HG03039 (cell line): Measurements from ENCODE around the gene HSP90AA1.
"Not testable (repeated sequence)": the region's sequence is repeated elsewhere in the genome, so short reads cannot be mapped to it uniquely, and the experiment has no call there.

ENCODE experiments used
- ATAC-seq: cut with Tn5 transposase; IDR thresholded peaks from one replicate; pipeline ENCODE4 v1.9.1; 2021; ENCODE audit warnings: mild to moderate bottlenecking, moderate library complexity; ENCODE audit not compliant: unreplicated experiment

Gene HSP90AA1

GRCh38 chr14:102074415-102074964, 12.4 kb downstream of the HSP90AA1 start:
- ATAC-seq: no peak

- ATAC-seq: no peak
These were observed 15.4 kb downstream of the HSP90AA1 start for GRCh38 chr14:102071283-102071998.

- no peak for ATAC-seq
These were observed 20.8 kb downstream of the HSP90AA1 start for GRCh38 chr14:102066041-102066451.

GRCh38 chr14:102064590-102064989, 22.3 kb downstream of the HSP90AA1 start:
- not testable (repeated sequence) for ATAC-seq

GRCh38 chr14:102063808-102064429, 22.9 kb downstream of the HSP90AA1 start:
- ATAC-seq: no peak

GRCh38 chr14:102063109-102063807, 23.6 kb downstream of the HSP90AA1 start:
- no peak for ATAC-seq

- no peak for ATAC-seq
These were observed 27.9 kb downstream of the HSP90AA1 start for GRCh38 chr14:102058961-102059360.

- no peak for ATAC-seq
These were observed 28.7 kb downstream of the HSP90AA1 start for GRCh38 chr14:102058146-102058545.

GRCh38 chr14:102057480-102058114, 29.2 kb downstream of the HSP90AA1 start:
- ATAC-seq: no peak

GRCh38 chr14:102056694-102057442, 30.0 kb downstream of the HSP90AA1 start:
- no peak for ATAC-seq

- no peak for ATAC-seq
These were observed 31.5 kb downstream of the HSP90AA1 start for GRCh38 chr14:102055181-102055901.

GRCh38 chr14:102052522-102052921, 34.3 kb downstream of the HSP90AA1 start:
- no peak for ATAC-seq

GRCh38 chr14:102050625-102051024, 36.2 kb downstream of the HSP90AA1 start:
- no peak for ATAC-seq

- ATAC-seq: no peak
These were observed 36.8 kb downstream of the HSP90AA1 start for GRCh38 chr14:102050026-102050405.

- no peak for ATAC-seq
These were observed 37.4 kb downstream of the HSP90AA1 start for GRCh38 chr14:102049258-102050025.

- ATAC-seq: no peak
These were observed 38.9 kb downstream of the HSP90AA1 start for GRCh38 chr14:102047808-102048540.

- no peak for ATAC-seq
These were observed 40.2 kb downstream of the HSP90AA1 start for GRCh38 chr14:102046337-102047278.
